Mesodermal cell (in vitro differentiated cells): ENCODE measurements around the gene E2F8.

Experiments used
- H3K27ac ChIP-seq: 2 replicates; pipeline ENCODE4 v1.7.0; 2013; ENCODE audit warnings: mild to moderate bottlenecking, low read depth, low read length, moderate library complexity; ENCODE audit not compliant: severe bottlenecking
- H3K36me3 ChIP-seq: 2 replicates; pipeline ENCODE4 v1.7.1; 2013; ENCODE audit warnings: mild to moderate bottlenecking, low read length, moderate library complexity; ENCODE audit not compliant: control insufficient read depth, insufficient read depth
- H3K4me1 ChIP-seq: one replicate; pipeline ENCODE4 v1.7.1; 2013; ENCODE audit warnings: mild to moderate bottlenecking, low read length; ENCODE audit not compliant: insufficient read depth, control insufficient read depth, poor library complexity, severe bottlenecking
- H3K4me3 ChIP-seq: 2 replicates; pipeline ENCODE4 v1.7.0; 2013; ENCODE audit warnings: low read length, control low read depth, mild to moderate bottlenecking; ENCODE audit not compliant: insufficient read depth, poor library complexity, severe bottlenecking; ENCODE audit errors: extremely low read depth
- H3K9me3 ChIP-seq: 2 replicates; pipeline ENCODE4 v1.7.1; 2013; ENCODE audit warnings: mild to moderate bottlenecking, low read length, moderate library complexity; ENCODE audit not compliant: control insufficient read depth
- WGBS, 2 experiments: methylation state at CpG; one replicate each; pipeline ENCODE4 v1.1.5; 2013; ENCODE audit warnings: missing lambda C conversion rate in 2 of 2; ENCODE audit not compliant: insufficient coverage in 2 of 2; 5-methylcytosine and 5-hydroxymethylcytosine counted together

The E2F8 gene

DNA sequence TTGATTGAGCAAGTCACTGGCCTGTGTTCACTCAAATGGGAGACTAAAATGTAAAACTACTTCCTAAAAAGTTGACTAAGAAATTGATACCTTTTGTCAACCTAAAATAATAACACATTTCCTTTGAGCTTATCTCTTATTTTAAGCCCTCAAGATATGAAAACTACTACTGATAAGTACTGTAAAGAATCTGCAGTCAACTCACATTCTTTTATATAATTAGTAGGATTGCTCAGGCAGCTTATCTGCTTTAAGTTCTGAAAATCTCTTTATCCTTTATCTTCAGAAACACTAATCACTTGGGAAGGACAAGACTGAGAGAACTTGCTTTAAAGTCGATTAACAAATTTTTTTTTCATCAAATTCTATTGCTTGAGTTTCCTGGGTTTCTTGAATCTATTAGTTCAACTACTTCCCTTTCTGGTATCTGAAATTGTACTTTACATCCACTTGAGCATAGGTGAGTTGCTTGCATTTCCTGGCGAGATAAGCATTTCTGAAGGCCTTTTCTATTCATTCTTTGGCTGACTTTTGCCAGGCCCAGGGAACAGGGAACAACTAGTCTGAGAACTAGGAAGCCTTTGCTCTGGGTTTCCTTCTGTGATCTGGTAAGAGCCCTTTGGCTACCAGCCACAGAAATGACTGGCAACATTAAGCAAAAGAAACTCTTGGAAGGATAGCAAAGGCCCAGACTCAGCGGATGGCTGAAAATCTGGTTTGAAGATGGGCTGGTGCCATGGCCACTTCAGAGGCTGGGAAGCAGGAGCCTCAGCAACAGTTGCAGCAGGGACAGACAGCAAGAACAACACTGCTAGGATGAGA, 19.6 kb downstream of the E2F8 start:
- peaks cover 27% of the 10 kb centered on the region for H3K36me3 ChIP-seq
- peaks cover 10% of the 10 kb centered on the region for H3K9me3 ChIP-seq
- H3K4me1 ChIP-seq, result peaks cover 9% of the 10 kb centered on the region
- no peak overlapping the region for H3K4me3 ChIP-seq
- WGBS, 2 experiments, result 64 to 82% methylated on average over 2 of the region's 3 CpGs
- H3K27ac ChIP-seq, result peak overlapping the region; percentile 41

DNA sequence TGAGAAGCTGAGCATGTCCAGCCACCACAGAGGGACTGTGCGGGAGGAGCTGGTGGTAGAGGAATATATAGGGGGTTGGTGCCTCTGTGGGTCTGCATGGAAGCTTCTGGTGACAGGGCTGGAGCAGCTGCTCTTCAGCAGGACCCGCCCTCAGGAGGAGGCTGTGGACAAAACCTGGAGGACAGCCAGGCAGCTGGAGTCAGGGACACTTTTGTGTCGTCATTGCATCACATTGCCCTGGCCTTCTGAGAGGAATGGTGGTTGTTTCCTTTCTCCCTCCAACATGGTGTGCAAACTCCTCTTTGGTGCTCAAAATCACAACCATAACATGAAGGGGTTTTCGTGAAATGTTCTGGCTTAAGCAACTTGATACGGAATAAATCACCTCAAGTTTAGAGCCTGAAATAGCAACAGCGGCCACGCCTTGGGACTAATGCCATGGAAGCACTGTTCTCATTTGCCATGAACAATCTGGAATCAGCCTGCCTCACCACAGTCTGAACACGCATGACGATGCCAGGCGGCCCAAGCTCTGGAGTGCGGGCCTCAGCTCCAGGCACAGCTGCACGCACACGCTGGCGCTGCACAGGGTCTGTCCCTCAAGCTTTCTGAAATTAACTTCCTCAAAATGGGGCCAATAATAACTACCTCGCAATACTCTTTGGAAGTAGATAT, 21.8 kb downstream of the E2F8 start:
- no peak overlapping the region for H3K27ac ChIP-seq
- peaks cover 11% of the 10 kb centered on the region for H3K36me3 ChIP-seq
- no peak overlapping the region for H3K4me3 ChIP-seq
- peaks cover 9% of the 10 kb centered on the region for H3K4me1 ChIP-seq
- WGBS, 2 experiments, result 94% methylated on average over 11 to 13 of the region's 15 CpGs
- H3K9me3 ChIP-seq, result peaks cover 10% of the 10 kb centered on the region

DNA sequence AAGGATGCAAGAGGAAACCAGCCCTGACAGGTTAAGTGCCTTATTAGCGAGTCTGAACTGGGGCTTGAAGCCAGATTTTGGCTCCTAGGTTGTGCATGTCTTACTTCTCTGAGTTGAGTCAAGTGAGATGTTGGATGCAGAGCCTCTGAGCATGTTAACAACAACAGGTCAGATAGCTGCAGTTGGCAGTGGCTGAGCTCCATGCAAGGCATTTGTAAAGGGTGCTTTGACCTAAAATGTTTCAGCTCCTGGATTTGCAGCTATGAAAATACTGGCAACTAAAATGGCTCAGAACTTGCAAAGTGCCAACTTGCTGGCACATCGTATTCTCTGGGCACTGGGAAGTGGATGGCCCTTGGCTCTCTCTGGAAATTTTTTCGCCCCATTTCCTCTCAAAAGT, 22.5 kb downstream of the E2F8 start:
- Histone ChIP-seq H3K4me3 (no peak overlapping the region), H3K4me1 (peaks cover 9% of the 10 kb centered on the region)
- 95 to 96% methylated on average over 2 of the region's 3 CpGs for WGBS, 2 experiments

DNA sequence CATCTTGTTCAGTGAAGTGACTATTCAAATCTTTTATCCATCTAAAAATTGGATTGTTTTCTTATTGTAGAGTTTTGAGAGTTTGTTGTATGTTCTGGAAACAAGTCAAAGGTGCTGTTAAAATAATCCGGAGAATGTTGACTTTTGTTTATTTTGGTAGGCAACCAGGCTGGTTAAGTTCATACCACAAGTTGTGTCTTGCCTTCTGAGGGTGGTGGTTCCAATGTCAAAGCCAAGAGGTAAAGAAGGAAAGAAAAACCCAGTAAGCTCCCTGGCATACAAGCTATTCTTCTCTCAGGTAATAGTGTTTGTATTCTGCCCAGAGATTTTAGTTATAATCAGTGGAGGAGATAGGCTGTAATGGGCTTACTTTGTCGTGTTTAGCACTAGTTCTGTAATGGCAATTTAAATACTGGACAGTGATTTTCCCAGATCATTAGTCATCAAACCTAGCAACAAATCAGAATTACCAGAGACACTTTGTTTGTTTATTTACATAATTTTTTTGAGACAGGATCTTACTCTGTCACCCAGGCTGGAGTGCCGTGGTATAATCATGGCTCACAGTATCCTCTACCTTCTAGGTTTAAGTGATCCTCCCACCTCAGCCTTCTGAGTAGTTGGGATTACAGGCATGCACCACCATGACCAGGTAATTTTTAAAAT, 23.9 kb downstream of the E2F8 start:
- H3K27ac ChIP-seq, result no peak overlapping the region
- H3K4me3 ChIP-seq, result no peak overlapping the region
- H3K36me3 ChIP-seq, result no peaks in the 10 kb centered on the region
- H3K9me3 ChIP-seq, result peaks cover 2% of the 10 kb centered on the region
- H3K4me1 ChIP-seq, result peaks cover 9% of the 10 kb centered on the region
- WGBS, 2 experiments, result 92 to 100% methylated on average over 2 of the region's 3 CpGs

More for the DNA sequence above, 22.5 kb downstream of the E2F8 start:
- Histone ChIP-seq H3K36me3 (peaks cover 5% of the 10 kb centered on the region), H3K27ac (no peak overlapping the region), H3K9me3 (peaks cover 10% of the 10 kb centered on the region)

DNA sequence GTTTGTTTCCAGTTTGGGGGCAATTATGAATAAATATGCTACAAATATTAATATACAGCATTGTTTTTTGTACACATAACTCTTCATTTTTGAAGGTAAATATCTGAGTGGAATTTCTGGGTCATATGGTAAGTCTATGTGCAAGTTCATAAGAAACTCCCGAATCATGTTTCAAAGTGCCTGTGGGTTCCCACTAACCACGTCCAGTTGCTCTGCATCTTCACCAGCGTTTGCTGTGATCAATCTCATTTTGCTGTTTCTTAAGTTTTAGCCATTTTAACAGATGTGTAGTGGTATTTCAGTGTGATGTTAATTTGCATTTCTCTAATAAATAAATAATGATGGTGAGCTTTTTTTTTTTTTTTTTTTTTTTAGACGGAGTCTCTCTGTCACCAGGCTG, 24.7 kb downstream of the E2F8 start:
- no peak overlapping the region for H3K4me3 ChIP-seq
- H3K9me3 ChIP-seq, result no peaks in the 10 kb centered on the region
- no peak overlapping the region for H3K27ac ChIP-seq
- no peaks in the 10 kb centered on the region for H3K36me3 ChIP-seq
- H3K4me1 ChIP-seq, result peaks cover 2% of the 10 kb centered on the region
- 100% methylated on average over 2 of the region's 4 CpGs; no CpG with 5 or more reads in 1 of the 2 experiments for WGBS, 2 experiments

DNA sequence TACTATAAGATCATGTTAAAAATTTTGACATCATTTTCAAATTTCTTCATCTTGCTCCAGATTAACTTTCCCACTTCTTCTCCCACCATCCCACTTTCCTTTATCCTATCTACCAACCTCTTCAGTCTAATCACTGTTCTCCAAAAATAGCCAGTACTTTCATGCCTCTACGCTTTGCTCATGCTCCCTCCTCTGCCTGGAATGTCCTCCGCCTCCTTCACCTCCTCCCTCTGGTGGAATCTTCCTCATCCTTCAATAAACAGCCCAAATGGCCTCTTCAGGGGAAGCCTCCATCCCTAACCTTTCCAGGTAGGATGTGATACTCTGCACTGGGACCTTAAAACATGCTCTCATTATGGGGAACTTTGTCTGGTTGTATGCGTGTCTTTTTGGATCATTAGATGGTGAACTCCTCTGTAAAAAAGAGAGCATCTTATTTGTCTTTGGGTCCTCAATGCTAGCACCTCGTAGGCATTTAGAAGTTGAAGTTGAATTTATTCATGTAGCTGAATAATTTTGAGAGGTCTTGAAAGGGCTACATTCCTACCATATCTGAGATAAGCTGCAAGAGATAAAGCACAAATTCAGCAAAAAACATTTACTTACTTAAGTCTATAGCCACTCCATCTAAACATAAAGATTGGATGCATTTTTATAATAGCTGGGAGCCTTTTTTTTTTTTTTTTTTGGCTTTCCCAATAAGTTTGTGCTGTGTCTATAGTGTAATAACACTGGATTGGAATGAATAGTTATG, 31.0 kb downstream of the E2F8 start:
- no peaks in the 10 kb centered on the region for H3K9me3 ChIP-seq
- no peaks in the 10 kb centered on the region for H3K36me3 ChIP-seq
- H3K4me1 ChIP-seq, result peaks cover 14% of the 10 kb centered on the region
- H3K4me3 ChIP-seq, result no peak overlapping the region
- WGBS, 2 experiments, result 70 to 79% methylated on average over 3 of the region's 4 CpGs
- H3K27ac ChIP-seq, result no peak overlapping the region

DNA sequence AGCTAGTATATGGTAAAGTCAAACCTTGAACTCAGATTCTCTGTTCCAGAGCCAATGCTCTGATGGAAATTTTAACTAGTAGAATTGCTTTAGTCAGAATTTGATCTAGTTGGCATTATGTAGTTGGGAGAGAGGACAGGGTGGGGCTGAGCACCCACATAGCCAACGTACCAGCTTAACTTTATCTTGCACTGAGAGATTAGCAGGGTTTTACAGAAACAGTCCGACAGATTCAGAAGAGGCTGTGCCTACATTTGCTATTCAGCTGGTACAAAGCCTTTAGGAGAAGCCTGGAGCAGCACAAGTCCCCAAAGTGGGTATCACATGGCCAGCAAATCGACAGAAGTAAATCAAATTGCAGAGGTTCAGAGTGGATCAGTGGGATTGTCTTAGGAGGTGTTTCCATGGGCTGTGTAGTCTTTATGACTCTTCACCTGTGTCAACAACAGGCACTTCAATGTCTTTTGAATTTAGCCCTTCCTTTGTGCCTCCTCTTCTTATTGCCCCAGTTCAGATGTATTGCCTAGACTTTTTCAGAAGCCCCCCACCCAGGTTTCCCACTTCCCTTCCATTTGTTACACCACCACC, 31.7 kb downstream of the E2F8 start:
- no peak overlapping the region for H3K4me3 ChIP-seq
- peaks cover 14% of the 10 kb centered on the region for H3K4me1 ChIP-seq
- no peaks in the 10 kb centered on the region for H3K9me3 ChIP-seq
- 83 to 87% methylated on average over 3 of the region's 3 CpGs for WGBS, 2 experiments
- no peaks in the 10 kb centered on the region for H3K36me3 ChIP-seq
- no peak overlapping the region for H3K27ac ChIP-seq

DNA sequence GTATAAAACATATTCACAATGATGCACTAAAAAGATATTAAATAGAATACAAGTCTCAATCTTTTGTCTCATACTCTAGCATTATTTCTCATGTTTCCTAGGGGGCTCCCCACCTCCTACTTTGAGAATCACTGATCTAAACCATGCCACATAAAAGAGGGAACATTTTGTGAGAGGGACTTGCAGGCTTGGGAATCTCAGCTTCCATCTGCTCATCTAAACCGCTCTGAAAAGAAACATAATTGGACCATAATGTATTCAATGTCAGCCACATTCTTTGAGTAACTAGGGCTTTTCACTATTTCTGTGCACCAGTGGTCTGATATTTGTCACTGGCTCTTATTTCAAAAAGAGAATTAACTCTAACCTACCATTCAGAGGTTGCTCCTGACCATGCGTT, 32.6 kb downstream of the E2F8 start:
- no peak overlapping the region for H3K4me3 ChIP-seq
- no peaks in the 10 kb centered on the region for H3K36me3 ChIP-seq
- peaks cover 14% of the 10 kb centered on the region for H3K4me1 ChIP-seq
- H3K9me3 ChIP-seq, result peaks cover 2% of the 10 kb centered on the region
- 60 to 100% methylated on average over 1 of the region's 2 CpGs for WGBS, 2 experiments
- no peak overlapping the region for H3K27ac ChIP-seq

DNA sequence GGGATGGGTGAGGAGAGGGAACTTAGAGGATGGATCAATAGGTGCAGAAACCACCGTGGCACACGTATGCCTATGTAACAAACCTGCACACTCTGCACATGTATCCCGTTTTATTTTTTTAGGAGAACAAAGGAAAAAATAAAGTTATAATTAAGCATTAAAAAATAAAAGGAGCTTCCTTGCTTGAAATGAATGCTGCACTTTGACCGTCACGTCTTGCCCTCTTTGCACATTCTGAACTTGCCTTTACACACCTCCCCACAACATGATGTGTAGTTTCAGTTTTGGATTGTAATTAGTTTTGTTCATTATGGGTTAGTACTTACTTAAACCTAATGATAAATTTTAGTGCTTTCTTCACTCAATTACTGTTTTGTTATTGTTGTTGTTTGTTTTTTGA, 35.9 kb downstream of the E2F8 start:
- Histone ChIP-seq H3K9me3 (peaks cover 4% of the 10 kb centered on the region), H3K4me1 (peaks cover 19% of the 10 kb centered on the region), H3K4me3 (no peak overlapping the region), H3K27ac (no peak overlapping the region), H3K36me3 (no peaks in the 10 kb centered on the region)
- WGBS, 2 experiments, result no CpG with 5 or more reads among the region's 5 CpGs
